K562 (cell line): Measurements from ENCODE around the gene EML1. TPM values are rescaled to one million over a fixed set of nuclear protein-coding genes. Genes with fewer than 3 reads are reported as not detected.

ENCODE experiments used
- CBFA2T3 ChIP-seq: fragments of 450-650 bp; IDR thresholded peaks from 2 replicates; pipeline ENCODE4 v1.6.1; 2017
- FOS ChIP-seq: IDR thresholded peaks from 3 replicates; pipeline ENCODE4 v1.6.1; 2011; ENCODE audit not compliant: insufficient read length; ENCODE audit errors: extremely low read depth
- RFX7 ChIP-seq: fragments of 250-450 bp; sonication (Bioruptor Pico); IDR thresholded peaks from 2 replicates; pipeline ENCODE4 v1.5.1; 2021; ENCODE audit warnings: mild to moderate bottlenecking
- TRIM28 ChIP-seq: fragments of 450-650 bp; IDR thresholded peaks from 2 replicates; pipeline ENCODE4 v1.6.1; 2017
- TSC22D4 ChIP-seq: fragments of 450-650 bp; IDR thresholded peaks from 2 replicates; pipeline ENCODE4 v1.6.1; 2016; ENCODE audit warnings: missing genetic modification characterization, missing biosample characterization, control low read depth
- polyA plus RNA-seq, 8 experiments: library from polyadenylated mRNA; depleted of rRNA in 4 of 8; stranded (reverse) in 5 of 8; unstranded in 3 of 8; fragments of >200 nt; fragmentation: Nextera tagmentation in 2 of 8; fragmentation: Illumina TruSeq in 1 of 8; extraction: Ambion mirVana in 2 of 8; extraction: Trizol in 1 of 8; gene quantifications; 2 replicates each; pipeline versions ENCODE4 v1.2.1 to v1.2.3, GENCODE V29; 2011 to 2014; ENCODE audit warnings: inconsistent platforms in 1 of 8, missing spikeins in 1 of 8
- total RNA-seq, 7 experiments: library from RNA; depleted of rRNA in 6 of 7; stranded (reverse); fragments of >200 nt in 6 of 7; fragmentation: Illumina TruSeq in 2 of 7; extraction: Trizol in 2 of 7; gene quantifications; 2 replicates each; pipeline versions ENCODE4 v1.2.1 to v1.2.3, GENCODE V29; 2011 to 2021; ENCODE audit warnings: low replicate concordance in 1 of 7
- TF ChIP-seq, protein P1 (sequence below), 2 experiments: fragments of 450-650 bp in 1 of 2; sonication (generic) in 1 of 2; formaldehyde crosslinking in 1 of 2; IDR thresholded peaks; 2 replicates each; pipeline versions ENCODE4 v1.7.1 to v1.9.0; 2016 to 2022; ENCODE audit warnings: inconsistent platforms in 1 of 2, mild to moderate bottlenecking in 1 of 2, missing genetic modification reagents in 1 of 2

The EML1 gene
- total and polyA plus RNA-seq, 9 of the 15 experiments (the other 6 are each of a cell fraction or from before 2014, with no cell fraction given), result 0.01 to 0.35 (median 0.07) TPM; not detected in 2

DNA sequence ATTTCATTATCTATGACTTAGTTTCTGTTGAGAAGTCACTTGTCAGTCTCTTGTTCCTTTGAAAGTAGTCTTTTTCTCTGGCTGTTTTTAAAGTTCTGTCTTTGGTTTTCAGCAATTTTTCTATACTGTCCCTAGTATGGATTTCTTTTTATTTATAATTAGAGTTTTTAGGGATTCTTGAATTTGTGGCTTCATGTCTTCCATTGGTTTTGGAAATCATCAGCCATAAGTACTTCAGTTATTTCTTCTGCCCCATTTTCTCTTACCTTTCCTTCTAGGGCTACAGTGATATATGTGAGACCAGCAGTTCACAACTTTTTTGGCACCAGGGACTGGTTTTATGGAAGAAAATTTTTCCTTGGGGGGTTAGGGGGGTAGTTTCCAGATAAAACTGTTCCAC, 182.0 kb downstream of the EML1 start (continued):
- TF ChIP-seq, protein P1, sequence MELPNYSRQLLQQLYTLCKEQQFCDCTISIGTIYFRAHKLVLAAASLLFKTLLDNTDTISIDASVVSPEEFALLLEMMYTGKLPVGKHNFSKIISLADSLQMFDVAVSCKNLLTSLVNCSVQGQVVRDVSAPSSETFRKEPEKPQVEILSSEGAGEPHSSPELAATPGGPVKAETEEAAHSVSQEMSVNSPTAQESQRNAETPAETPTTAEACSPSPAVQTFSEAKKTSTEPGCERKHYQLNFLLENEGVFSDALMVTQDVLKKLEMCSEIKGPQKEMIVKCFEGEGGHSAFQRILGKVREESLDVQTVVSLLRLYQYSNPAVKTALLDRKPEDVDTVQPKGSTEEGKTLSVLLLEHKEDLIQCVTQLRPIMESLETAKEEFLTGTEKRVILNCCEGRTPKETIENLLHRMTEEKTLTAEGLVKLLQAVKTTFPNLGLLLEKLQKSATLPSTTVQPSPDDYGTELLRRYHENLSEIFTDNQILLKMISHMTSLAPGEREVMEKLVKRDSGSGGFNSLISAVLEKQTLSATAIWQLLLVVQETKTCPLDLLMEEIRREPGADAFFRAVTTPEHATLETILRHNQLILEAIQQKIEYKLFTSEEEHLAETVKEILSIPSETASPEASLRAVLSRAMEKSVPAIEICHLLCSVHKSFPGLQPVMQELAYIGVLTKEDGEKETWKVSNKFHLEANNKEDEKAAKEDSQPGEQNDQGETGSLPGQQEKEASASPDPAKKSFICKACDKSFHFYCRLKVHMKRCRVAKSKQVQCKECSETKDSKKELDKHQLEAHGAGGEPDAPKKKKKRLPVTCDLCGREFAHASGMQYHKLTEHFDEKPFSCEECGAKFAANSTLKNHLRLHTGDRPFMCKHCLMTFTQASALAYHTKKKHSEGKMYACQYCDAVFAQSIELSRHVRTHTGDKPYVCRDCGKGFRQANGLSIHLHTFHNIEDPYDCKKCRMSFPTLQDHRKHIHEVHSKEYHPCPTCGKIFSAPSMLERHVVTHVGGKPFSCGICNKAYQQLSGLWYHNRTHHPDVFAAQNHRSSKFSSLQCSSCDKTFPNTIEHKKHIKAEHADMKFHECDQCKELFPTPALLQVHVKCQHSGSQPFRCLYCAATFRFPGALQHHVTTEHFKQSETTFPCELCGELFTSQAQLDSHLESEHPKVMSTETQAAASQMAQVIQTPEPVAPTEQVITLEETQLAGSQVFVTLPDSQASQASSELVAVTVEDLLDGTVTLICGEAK (IDR thresholded peaks at IDR 0.05), result no peak
- TF ChIP-seq, protein P1 (CRISPR knock-in tag; IDR thresholded peaks at IDR 0.05), result no peak
- TF ChIP-seq TSC22D4 (tag), result no peak
- no peak for TF ChIP-seq FOS
- no peak for TF ChIP-seq RFX7 (CRISPR knock-in tag)
- TF ChIP-seq CBFA2T3, result no peak
- TF ChIP-seq TRIM28, result peak; percentile 76; the same call in 1 of the 2 replicates
